Neuronal stem cell (in vitro differentiated cells): Measurements from ENCODE around the gene NAP1L4.

Experiments
- DNase-seq: peaks from one replicate; pipeline ENCODE4 v3.0.0-alpha.2; 2013; ENCODE audit warnings: low spot score
- H2AFZ ChIP-seq: one replicate; pipeline ENCODE4 v1.6.1; 2013; ENCODE audit warnings: mild to moderate bottlenecking, low read length, inconsistent platforms
- H2AK5ac ChIP-seq: 2 replicates; pipeline ENCODE4 v1.6.1; 2013; ENCODE audit warnings: low read depth, mild to moderate bottlenecking, inconsistent platforms, low read length, moderate library complexity, mixed read lengths
- H2BK120ac ChIP-seq: 2 replicates; pipeline ENCODE4 v1.6.1; 2013; ENCODE audit warnings: low read depth, mild to moderate bottlenecking, inconsistent platforms, low read length, moderate library complexity, mixed read lengths
- H2BK12ac ChIP-seq: one replicate; pipeline ENCODE4 v1.6.1; 2013; ENCODE audit warnings: low read length, inconsistent platforms
- H2BK15ac ChIP-seq: 2 replicates; pipeline ENCODE4 v1.6.1; 2013; ENCODE audit warnings: mild to moderate bottlenecking, low read length, inconsistent platforms, mixed read lengths
- H2BK5ac ChIP-seq: one replicate; pipeline ENCODE4 v1.6.1; 2013; ENCODE audit warnings: inconsistent platforms, mild to moderate bottlenecking, low read length, moderate library complexity
- H3K14ac ChIP-seq: one replicate; pipeline ENCODE4 v1.6.1; 2013; ENCODE audit warnings: low read length, inconsistent platforms
- H3K18ac ChIP-seq: 2 replicates; pipeline ENCODE4 v1.6.1; 2013; ENCODE audit warnings: low read length, inconsistent platforms
- H3K23ac ChIP-seq: 2 replicates; pipeline ENCODE4 v1.6.1; 2013; ENCODE audit warnings: low read depth, mild to moderate bottlenecking, mixed read lengths, low read length, inconsistent platforms; ENCODE audit not compliant: poor library complexity
- H3K27ac ChIP-seq: replicated peaks from 3 replicates; pipeline ENCODE4 v1.5.1; 2013; ENCODE audit warnings: low read length, inconsistent platforms
- H3K27me3 ChIP-seq, 3 experiments: 2 replicates each; pipeline ENCODE4 v1.6.1; 2013; ENCODE audit warnings: low read length in 3 of 3, mild to moderate bottlenecking in 2 of 3, inconsistent platforms in 1 of 3, low read depth in 1 of 3, mixed read lengths in 1 of 3, moderate library complexity in 1 of 3; ENCODE audit not compliant: control insufficient read depth in 3 of 3, insufficient read depth in 3 of 3
- H3K36me3 ChIP-seq, 2 donors: replicated peaks in 1 of 2; 2 replicates each; pipeline ENCODE4 v1.6.1; 2013; ENCODE audit warnings: low read length in 2 of 2; ENCODE audit not compliant: control insufficient read depth in 2 of 2, insufficient read depth in 2 of 2
- H3K4ac ChIP-seq: 2 replicates; pipeline ENCODE4 v1.6.1; 2013; ENCODE audit warnings: inconsistent platforms, mild to moderate bottlenecking, low read length, moderate library complexity
- H3K4me1 ChIP-seq, 2 donors: 1 replicate in 1 of 2; 2 replicates in 1 of 2; pipeline ENCODE4 v1.6.1; 2013; ENCODE audit warnings: low read length in 2 of 2, low read depth in 1 of 2; ENCODE audit not compliant: control insufficient read depth in 2 of 2, insufficient read depth in 1 of 2
- H3K4me2 ChIP-seq: one replicate; pipeline ENCODE4 v1.6.1; 2013; ENCODE audit warnings: mild to moderate bottlenecking, low read length, inconsistent platforms; ENCODE audit not compliant: insufficient read depth, poor library complexity, severe bottlenecking
- H3K4me3 ChIP-seq, 2 donors: 2 replicates each; pipeline ENCODE4 v1.5.1; 2013; ENCODE audit warnings: low read length in 2 of 2, mild to moderate bottlenecking in 2 of 2, inconsistent platforms in 1 of 2, moderate library complexity in 1 of 2
- H3K79me1 ChIP-seq: one replicate; pipeline ENCODE4 v1.6.1; 2013; ENCODE audit warnings: low read depth, mild to moderate bottlenecking, inconsistent platforms, low read length, moderate library complexity
- H3K9ac ChIP-seq: one replicate; pipeline ENCODE4 v1.6.1; 2013; ENCODE audit warnings: mild to moderate bottlenecking, low read depth, low read length, inconsistent platforms; ENCODE audit not compliant: poor library complexity
- H3K9me3 ChIP-seq, 2 donors: replicated peaks in 1 of 2; 2 replicates each; pipeline versions ENCODE3 to v1.6.1; 2013; ENCODE audit warnings: low read length in 2 of 2, mild to moderate bottlenecking in 2 of 2, inconsistent platforms in 1 of 2, low read depth in 1 of 2, mixed read lengths in 1 of 2, moderate library complexity in 1 of 2; ENCODE audit not compliant: control insufficient read depth in 2 of 2, insufficient read depth in 1 of 2
- H4K8ac ChIP-seq: one replicate; pipeline ENCODE4 v1.6.1; 2013; ENCODE audit warnings: low read depth, mild to moderate bottlenecking, inconsistent platforms, low read length, moderate library complexity
- H4K91ac ChIP-seq: one replicate; pipeline ENCODE4 v1.6.1; 2013; ENCODE audit warnings: low read length, low read depth, mild to moderate bottlenecking, inconsistent platforms; ENCODE audit not compliant: poor library complexity
- WGBS, 2 donors: extraction: QIAGEN DNeasy Blood & Tissue Kit; methylation state at CpG; one replicate each; pipeline ENCODE4 v1.1.7; 2013; ENCODE audit warnings: missing lambda C conversion rate in 2 of 2, mixed read lengths in 1 of 2; ENCODE audit not compliant: insufficient read length in 2 of 2, insufficient replicate concordance in 1 of 2; ENCODE audit errors: extremely low coverage in 2 of 2; 5-methylcytosine and 5-hydroxymethylcytosine counted together

NAP1L4 gene

DNA sequence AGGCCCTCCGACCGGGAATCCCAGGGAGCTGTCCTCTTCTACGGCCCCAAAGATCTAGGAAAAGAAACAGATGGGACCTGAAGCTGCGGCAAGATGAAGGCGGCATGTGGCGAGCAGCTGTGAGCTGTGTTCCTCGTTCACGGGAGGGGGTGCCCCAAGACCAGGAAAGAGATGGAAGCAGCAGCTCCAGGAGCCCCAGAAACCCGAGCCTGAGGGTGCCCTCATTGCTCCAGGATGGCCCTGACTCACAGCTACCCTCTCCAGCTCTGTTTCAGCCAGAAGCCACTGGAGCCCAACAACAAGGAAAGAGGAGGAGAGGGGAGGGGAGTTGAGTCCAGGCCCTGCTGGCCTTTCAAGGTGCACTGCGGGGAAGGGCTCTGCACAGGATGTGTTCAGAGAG, 23.7 kb upstream of the NAP1L4 start:
- no peak overlapping the region for H3K14ac ChIP-seq
- no peak overlapping the region for H4K91ac ChIP-seq
- no peak overlapping the region for H2BK12ac ChIP-seq
- WGBS, 2 donors, result no CpG with 5 or more reads among the region's 10 CpGs
- no peak overlapping the region for H3K4me2 ChIP-seq
- H3K36me3 ChIP-seq, result peaks cover 58 to 90% of the 10 kb centered on the region in 2 donors
- H3K4me3 ChIP-seq, result no peak overlapping the region
- no peak overlapping the region for H2AK5ac ChIP-seq
- no peak overlapping the region for H4K8ac ChIP-seq
- no peak overlapping the region for H3K18ac ChIP-seq
- no peak overlapping the region for H3K27ac ChIP-seq
- peaks cover 0 to 3% of the 10 kb centered on the region in 2 donors for H3K4me1 ChIP-seq
- H2AFZ ChIP-seq, result no peak overlapping the region
- peak overlapping the region; percentile 55 for H3K23ac ChIP-seq
- no peak overlapping the region for H2BK5ac ChIP-seq
- H2BK120ac ChIP-seq, result no peak overlapping the region
- no peak overlapping the region for H3K4ac ChIP-seq
- no peak for DNase-seq
- H3K9ac ChIP-seq, result no peak overlapping the region
- no peaks in the 10 kb centered on the region for H3K27me3 ChIP-seq
- peaks cover 3% of the 10 kb centered on the region for H3K79me1 ChIP-seq
- H3K9me3 ChIP-seq, result peaks cover 0 to 3% of the 10 kb centered on the region in 2 donors
- no peak overlapping the region for H2BK15ac ChIP-seq

DNA sequence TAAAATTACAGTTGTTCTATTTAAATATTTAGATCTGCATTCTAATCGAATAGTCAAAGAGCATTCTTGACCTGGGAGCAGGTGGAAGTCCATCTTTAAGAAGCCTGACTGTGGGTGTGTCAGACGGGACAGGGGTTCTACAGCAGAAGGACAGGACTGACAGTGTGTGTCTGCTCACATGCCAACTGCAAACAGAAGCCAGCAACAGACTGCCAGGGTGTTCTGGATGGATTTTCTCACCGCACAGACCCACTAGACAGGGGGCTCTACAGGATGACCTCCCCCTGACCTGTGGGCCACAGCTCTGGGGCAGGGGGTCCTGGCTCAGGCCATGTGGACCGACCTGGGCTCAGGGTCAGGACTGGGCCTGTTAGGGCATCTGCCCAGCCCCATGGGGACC, 22.8 kb upstream of the NAP1L4 start:
- no peak overlapping the region for H3K23ac ChIP-seq
- H2AFZ ChIP-seq, result no peak overlapping the region
- no peak overlapping the region for H3K14ac ChIP-seq
- peaks cover 3% of the 10 kb centered on the region for H3K79me1 ChIP-seq
- H2BK5ac ChIP-seq, result no peak overlapping the region
- no CpG with 5 or more reads among the region's 4 CpGs for WGBS, 2 donors
- H2BK15ac ChIP-seq, result no peak overlapping the region
- no peak overlapping the region for H3K4ac ChIP-seq
- H3K18ac ChIP-seq, result no peak overlapping the region
- H2AK5ac ChIP-seq, result no peak overlapping the region
- no peaks in the 10 kb centered on the region for H3K27me3 ChIP-seq
- H3K36me3 ChIP-seq, result peaks cover 60 to 90% of the 10 kb centered on the region in 2 donors
- no peak overlapping the region for H4K91ac ChIP-seq
- no peak overlapping the region for H3K27ac ChIP-seq
- no peak overlapping the region for H2BK12ac ChIP-seq
- H2BK120ac ChIP-seq, result no peak overlapping the region
- no peak overlapping the region for H3K4me3 ChIP-seq
- H3K4me2 ChIP-seq, result no peak overlapping the region
- no peak overlapping the region for H4K8ac ChIP-seq
- peaks cover 0 to 3% of the 10 kb centered on the region in 2 donors for H3K9me3 ChIP-seq
- H3K4me1 ChIP-seq, result no peaks in the 10 kb centered on the region
- no peak overlapping the region for H3K9ac ChIP-seq
- no peak for DNase-seq

DNA sequence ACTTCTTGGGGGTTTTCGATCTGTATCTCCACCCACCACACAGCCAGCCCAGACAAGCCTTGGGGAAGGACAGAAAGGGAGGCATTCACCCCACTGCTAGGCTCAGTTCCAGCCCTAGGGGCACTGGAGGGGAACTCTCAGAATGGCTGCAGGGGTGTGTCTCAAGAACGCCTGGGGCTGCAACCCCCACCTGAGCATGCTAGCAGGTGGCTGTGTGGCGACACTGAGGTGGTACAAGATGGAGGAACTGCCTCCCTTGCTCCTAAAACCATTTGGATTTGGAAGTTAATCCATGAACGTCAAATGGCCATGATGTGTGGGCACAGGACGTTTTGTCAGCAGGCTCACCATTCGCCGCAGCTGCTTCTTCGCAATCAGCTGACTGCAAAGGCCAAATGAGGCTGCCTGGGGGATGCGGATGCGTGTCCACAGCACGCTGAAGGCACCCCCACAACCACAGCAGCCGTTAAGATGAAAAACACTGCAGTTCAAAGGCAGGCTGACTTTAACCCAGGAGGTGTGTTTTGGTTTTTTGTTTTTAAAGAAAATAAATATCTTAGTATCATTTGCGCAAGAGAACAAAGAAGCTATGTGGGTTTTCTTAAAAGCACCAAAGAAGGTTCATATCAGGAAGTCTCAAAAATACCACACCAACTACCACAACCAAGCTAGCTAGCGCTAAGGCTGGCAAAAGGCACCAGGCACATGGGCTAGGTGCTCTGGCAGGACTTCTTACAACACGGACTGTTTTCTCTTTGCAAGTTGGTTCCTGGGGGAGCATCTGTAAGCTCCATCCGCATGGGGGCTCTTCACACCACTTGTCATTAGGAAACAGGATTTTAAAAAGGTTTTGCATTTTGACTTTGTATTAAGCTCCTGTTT, 22.2 kb upstream of the NAP1L4 start:
- Histone ChIP-seq H3K4me2 (no peak overlapping the region), H2AK5ac (no peak overlapping the region), H3K9ac (no peak overlapping the region), H3K27ac (no peak overlapping the region), H2BK15ac (no peak overlapping the region), H3K18ac (no peak overlapping the region), H3K23ac (no peak overlapping the region), H2BK12ac (no peak overlapping the region), H2BK120ac (no peak overlapping the region), H3K9me3 (peaks cover 0 to 3% of the 10 kb centered on the region in 2 donors), H3K4me1 (no peaks in the 10 kb centered on the region), H3K36me3 (peaks cover 62 to 91% of the 10 kb centered on the region in 2 donors), H4K8ac (no peak overlapping the region), H2BK5ac (no peak overlapping the region), H3K14ac (no peak overlapping the region), H4K91ac (no peak overlapping the region), H3K79me1 (peaks cover 2% of the 10 kb centered on the region), H3K27me3 (no peaks in the 10 kb centered on the region), H3K4ac (no peak overlapping the region), H2AFZ (no peak overlapping the region), H3K4me3 (no peak overlapping the region)
- DNase-seq, result no peak
- WGBS, 2 donors, result no CpG with 5 or more reads among the region's 16 CpGs
